Gastroesophageal sphincter (tissue), 4 donors: Measurements from ENCODE around the gene CAPN10. TPM values are rescaled to one million over a fixed set of nuclear protein-coding genes. Genes with fewer than 3 reads are reported as not detected.

Source experiments
- ATAC-seq: fragments of 150-250 bp; one replicate; pipeline ENCODE4 v1.9.1; 2016; ENCODE audit warnings: mild to moderate bottlenecking, moderate library complexity
- H3K27ac ChIP-seq, 4 donors: fragments of 200-600 bp; sonication (generic) in 3 of 4; 1 replicate in 3 of 4; 2 replicates in 1 of 4; pipeline ENCODE4 v1.5.1; 2016 to 2019
- H3K27me3 ChIP-seq: fragments of 200-600 bp; sonication (generic); one replicate; pipeline ENCODE4 v1.5.1; 2019
- H3K36me3 ChIP-seq, 2 donors: fragments of 200-600 bp; sonication (generic); one replicate each; pipeline ENCODE4 v1.5.1; 2019; ENCODE audit warnings: control low read depth in 1 of 2
- H3K4me1 ChIP-seq, 3 donors: fragments of 200-600 bp; sonication (generic); 1 replicate in 2 of 3; 2 replicates in 1 of 3; pipeline ENCODE4 v1.5.1; 2016 to 2019; ENCODE audit warnings: control low read depth in 2 of 3
- H3K4me3 ChIP-seq, 2 donors: fragments of 200-600 bp; sonication (generic); one replicate each; pipeline ENCODE4 v1.5.1; 2019; ENCODE audit warnings: mild to moderate bottlenecking in 1 of 2, moderate library complexity in 1 of 2
- H3K9me3 ChIP-seq, 3 donors: fragments of 200-600 bp; sonication (generic); one replicate each; pipeline ENCODE4 v1.5.1; 2017 to 2019; ENCODE audit warnings: control low read depth in 2 of 3
- EP300 ChIP-seq: sonication (generic); formaldehyde crosslinking; IDR thresholded peaks from one replicate; pipeline ENCODE4 v1.6.1; 2017; ENCODE audit warnings: antibody characterized with exemption, mild to moderate bottlenecking
- POLR2A ChIP-seq, 2 donors: fragments of 450-650 bp; IDR thresholded peaks; one replicate each; pipeline ENCODE4 v1.6.1; 2017; ENCODE audit warnings: antibody characterized with exemption in 2 of 2, mild to moderate bottlenecking in 2 of 2, moderate library complexity in 1 of 2
- POLR2AphosphoS5 ChIP-seq: sonication (generic); formaldehyde crosslinking; IDR thresholded peaks from one replicate; pipeline ENCODE4 v1.6.1; 2017; ENCODE audit warnings: antibody characterized with exemption
- WGBS, 2 donors: methylation state at CpG; one replicate each; pipeline ENCODE4 v1.1.5; 2018; ENCODE audit warnings: low coverage in 1 of 2; 5-methylcytosine and 5-hydroxymethylcytosine counted together
- total RNA-seq, 4 donors: library from RNA; depleted of rRNA; stranded (reverse); fragments of >200 nt; gene quantifications; one replicate each; pipeline ENCODE4 v1.1.0, GENCODE V29; 2016
- TF ChIP-seq, protein P1 (sequence below), 4 experiments: fragments of 200-600 bp in 2 of 4; fragments of 450-650 bp in 2 of 4; sonication (generic) in 1 of 4; IDR thresholded peaks; one replicate each; pipeline ENCODE4 v1.5.1; 2017 to 2019; ENCODE audit warnings: antibody characterized with exemption in 4 of 4, mild to moderate bottlenecking in 2 of 4, moderate library complexity in 2 of 4

CAPN10 gene
- total RNA-seq, 4 donors from 2014 or later = 19.2 to 34.7 (median 23.2) TPM

DNA sequence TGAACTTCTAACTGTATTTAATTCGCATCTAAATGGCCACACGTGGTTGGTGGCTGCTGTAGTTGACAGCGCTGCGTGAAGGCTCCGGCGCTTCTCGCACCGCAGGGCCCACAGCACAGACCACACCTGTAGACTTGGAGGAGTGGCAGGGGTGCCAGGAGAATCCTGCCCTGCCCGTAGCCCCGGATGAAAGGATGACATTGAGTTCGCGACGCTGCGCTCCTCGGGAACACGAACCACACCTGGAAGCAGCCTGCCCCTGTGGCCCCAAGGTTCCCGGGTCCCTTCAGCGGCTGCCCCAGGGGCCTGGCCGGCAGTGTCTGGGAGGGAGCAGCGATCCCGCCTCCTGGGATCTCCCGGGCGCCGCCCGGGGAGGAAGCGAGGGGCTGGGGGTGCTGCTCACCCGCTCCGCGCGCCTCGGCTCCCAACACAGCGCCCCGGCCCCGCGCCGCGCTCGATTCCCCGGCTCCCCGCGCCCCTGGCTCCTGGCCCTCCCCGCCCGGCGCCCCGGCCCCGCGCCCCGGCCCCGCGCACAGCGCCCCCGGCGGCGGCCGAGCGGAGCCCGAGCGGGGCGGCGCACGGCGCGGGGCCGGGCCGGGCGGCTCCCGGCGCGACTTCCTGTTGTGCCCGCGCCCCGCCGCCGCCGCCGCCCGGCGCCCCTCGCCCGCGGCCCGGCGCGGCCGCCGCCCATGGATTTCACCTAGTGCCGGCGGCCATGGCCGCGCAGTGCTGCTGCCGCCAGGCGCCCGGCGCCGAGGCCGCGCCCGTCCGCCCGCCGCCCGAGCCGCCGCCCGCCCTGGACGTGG is 18.5 kb upstream of the CAPN10 start, which contains the start of gene RNPEPL1:
Gene RNPEPL1 (plus strand): TSS at position 613 of the 806 bp plus-strand sequence. CDS start 103 bp downstream, at position 716.
- peak; percentile 78 for ATAC-seq
- Histone ChIP-seq H3K27me3 (no peaks in the 10 kb centered on the region), H3K36me3 (peaks cover 0 to 19% of the 10 kb centered on the region in 2 donors), H3K4me1 (peaks cover 4 to 72% (median 38%) of the 10 kb centered on the region in 3 donors), H3K4me3 (peak within 1 kb of the TSS; percentile 68), H3K27ac (peak within 1 kb of the TSS; percentile 87 to 99 (median 98)), H3K9me3 (no peaks in the 10 kb centered on the region)
- WGBS, 2 donors = no CpG with 5 or more reads among the region's 106 CpGs
- peak in 1 of 2 donors; percentile 15 for TF ChIP-seq POLR2A (IDR thresholded peaks at IDR 0.05)
- TF ChIP-seq, protein P1, sequence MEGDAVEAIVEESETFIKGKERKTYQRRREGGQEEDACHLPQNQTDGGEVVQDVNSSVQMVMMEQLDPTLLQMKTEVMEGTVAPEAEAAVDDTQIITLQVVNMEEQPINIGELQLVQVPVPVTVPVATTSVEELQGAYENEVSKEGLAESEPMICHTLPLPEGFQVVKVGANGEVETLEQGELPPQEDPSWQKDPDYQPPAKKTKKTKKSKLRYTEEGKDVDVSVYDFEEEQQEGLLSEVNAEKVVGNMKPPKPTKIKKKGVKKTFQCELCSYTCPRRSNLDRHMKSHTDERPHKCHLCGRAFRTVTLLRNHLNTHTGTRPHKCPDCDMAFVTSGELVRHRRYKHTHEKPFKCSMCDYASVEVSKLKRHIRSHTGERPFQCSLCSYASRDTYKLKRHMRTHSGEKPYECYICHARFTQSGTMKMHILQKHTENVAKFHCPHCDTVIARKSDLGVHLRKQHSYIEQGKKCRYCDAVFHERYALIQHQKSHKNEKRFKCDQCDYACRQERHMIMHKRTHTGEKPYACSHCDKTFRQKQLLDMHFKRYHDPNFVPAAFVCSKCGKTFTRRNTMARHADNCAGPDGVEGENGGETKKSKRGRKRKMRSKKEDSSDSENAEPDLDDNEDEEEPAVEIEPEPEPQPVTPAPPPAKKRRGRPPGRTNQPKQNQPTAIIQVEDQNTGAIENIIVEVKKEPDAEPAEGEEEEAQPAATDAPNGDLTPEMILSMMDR (IDR thresholded peaks at IDR 0.05) = peak in 2 of 4 experiments; percentile 19 to 23
- TF ChIP-seq POLR2AphosphoS5 = no peak

DNA sequence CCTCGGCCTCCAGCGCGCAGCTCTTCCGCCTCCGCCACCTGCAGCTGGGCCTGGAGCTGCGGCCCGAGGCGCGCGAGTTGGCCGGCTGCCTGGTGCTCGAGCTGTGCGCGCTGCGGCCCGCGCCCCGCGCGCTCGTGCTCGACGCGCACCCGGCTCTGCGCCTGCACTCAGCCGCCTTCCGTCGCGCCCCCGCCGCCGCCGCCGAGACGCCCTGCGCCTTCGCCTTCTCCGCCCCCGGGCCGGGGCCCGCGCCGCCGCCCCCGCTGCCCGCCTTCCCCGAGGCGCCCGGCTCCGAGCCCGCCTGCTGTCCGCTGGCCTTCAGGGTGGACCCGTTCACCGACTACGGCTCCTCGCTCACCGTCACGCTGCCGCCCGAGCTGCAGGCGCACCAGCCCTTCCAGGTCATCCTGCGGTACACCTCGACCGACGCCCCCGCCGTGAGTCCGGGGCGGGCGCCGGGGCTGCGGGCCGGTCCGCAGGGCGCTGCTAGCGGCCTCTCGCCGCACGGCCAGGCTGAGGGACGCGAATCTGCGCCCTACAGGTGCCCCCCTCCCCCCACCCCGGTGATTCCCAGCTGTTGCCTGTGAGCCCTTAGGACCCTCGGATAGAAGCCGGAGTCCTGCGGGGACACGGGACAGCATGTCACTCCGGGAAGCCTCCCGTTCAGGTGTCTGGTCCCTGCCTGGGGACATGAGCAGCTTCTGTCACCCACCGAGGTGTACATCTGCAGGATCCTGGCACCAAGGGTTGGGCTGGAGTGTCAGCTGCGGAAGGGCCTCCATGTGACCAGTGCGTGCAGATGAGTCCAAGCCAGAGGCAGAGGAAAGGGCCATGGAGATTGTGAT is 17.6 kb upstream of the CAPN10 start:
- ATAC-seq = peak; percentile 67
- Histone ChIP-seq H3K9me3 (no peaks in the 10 kb centered on the region), H3K27me3 (no peaks in the 10 kb centered on the region), H3K36me3 (peaks cover 0 to 27% of the 10 kb centered on the region in 2 donors), H3K27ac (peak overlapping the region; percentile 22 to 99 (median 92)), H3K4me3 (peak overlapping the region; percentile 62 to 68), H3K4me1 (peaks cover 4 to 72% (median 38%) of the 10 kb centered on the region in 3 donors)
- WGBS, 2 donors = no CpG with 5 or more reads among the region's 93 CpGs
- TF ChIP-seq EP300 = no peak
- TF ChIP-seq POLR2AphosphoS5 = peak; percentile 8
- peak in 1 of 2 donors; percentile 35 for TF ChIP-seq POLR2A (IDR thresholded peaks at IDR 0.05)
- TF ChIP-seq, protein P1 (IDR thresholded peaks at IDR 0.05) = no peak

DNA sequence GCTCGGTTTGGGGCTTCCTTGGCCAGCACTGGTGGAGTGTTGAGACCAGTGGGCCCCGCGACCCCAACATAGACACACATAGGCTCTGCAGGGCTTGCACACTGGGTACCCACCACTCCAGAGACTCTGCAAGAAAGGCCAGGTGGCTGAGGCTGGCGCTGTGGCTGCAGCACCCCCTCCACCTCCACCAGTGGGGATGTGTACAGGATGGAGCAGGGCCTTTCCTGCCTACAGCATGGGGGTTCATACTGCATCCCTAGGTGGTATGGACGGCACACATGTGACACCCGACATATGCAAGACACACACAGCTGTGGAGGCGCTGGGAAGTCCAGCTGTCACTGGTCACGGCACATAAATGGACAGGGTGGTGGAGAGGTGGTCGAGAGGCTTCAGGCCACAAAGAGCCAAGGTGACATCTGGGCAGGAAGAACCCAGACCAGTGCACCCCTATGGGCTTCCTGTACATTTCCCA is 17.0 kb upstream of the CAPN10 start:
- 100% methylated on average over 3 of the region's 9 CpGs; no CpG with 5 or more reads in 1 of the 2 donors for WGBS, 2 donors
- no peak for ATAC-seq
- H3K36me3 ChIP-seq = peaks cover 0 to 34% of the 10 kb centered on the region in 2 donors
- H3K9me3 ChIP-seq = no peaks in the 10 kb centered on the region
- peak overlapping the region in 3 of 4 donors; percentile 88 to 99 (median 97) for H3K27ac ChIP-seq
- peaks cover 4 to 68% (median 38%) of the 10 kb centered on the region in 3 donors for H3K4me1 ChIP-seq
- TF ChIP-seq POLR2A (IDR thresholded peaks at IDR 0.05) (no peak), POLR2AphosphoS5 (no peak), EP300 (no peak)
- TF ChIP-seq, protein P1 (IDR thresholded peaks at IDR 0.05) = no peak
- H3K4me3 ChIP-seq = peak overlapping the region; percentile 62 to 68
- no peaks in the 10 kb centered on the region for H3K27me3 ChIP-seq

DNA sequence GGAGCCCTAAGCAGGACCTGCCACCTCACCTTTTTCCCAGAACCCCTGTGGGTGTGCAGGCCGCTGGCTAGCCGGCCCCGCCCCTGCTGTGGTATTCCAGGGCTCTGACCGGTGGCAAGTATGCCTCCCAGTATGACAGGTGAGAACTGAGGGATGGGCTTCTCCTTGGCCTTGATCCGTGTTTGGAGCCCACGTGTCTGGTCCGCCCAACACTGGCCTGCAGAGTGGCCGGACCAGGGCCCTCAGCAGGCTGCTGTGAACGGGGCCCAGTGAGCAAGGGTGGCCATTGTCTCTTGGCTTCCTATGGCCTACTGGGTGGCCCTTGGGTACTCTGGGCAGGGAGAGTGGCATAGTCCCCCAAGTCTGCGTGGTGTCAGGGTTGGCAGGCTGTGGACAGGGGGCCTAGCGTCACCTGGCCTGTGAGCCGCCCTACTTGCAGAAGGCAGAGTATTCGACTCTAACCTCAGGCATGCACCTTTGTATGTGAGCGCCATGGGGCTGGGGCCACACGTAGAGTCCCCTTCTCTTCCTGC is 16.5 kb upstream of the CAPN10 start:
- 83% methylated on average over 1 of the region's 15 CpGs; no CpG with 5 or more reads in 1 of the 2 donors for WGBS, 2 donors
- Histone ChIP-seq H3K27me3 (no peaks in the 10 kb centered on the region), H3K9me3 (no peaks in the 10 kb centered on the region), H3K4me1 (peaks cover 4 to 63% (median 38%) of the 10 kb centered on the region in 3 donors), H3K4me3 (peak overlapping the region in 1 of 2 donors; percentile 68), H3K36me3 (peaks cover 0 to 39% of the 10 kb centered on the region in 2 donors), H3K27ac (peak overlapping the region in 1 of 4 donors; percentile 88)
- no peak for ATAC-seq
- TF ChIP-seq, protein P1 (IDR thresholded peaks at IDR 0.05) = no peak
- TF ChIP-seq EP300 (no peak), POLR2A (IDR thresholded peaks at IDR 0.05) (no peak), POLR2AphosphoS5 (no peak)
